K562 treated with DMSO at 1 percent for 48 hours (cell line): ENCODE measurements around the gene HMX2. TPM values are rescaled to one million over a fixed set of nuclear protein-coding genes. Genes with fewer than 3 reads are reported as not detected.

Experiments
- total RNA-seq: library from RNA; unstranded; fragments of 300-600 nt; gene quantifications from 2 replicates; pipeline ENCODE4 v1.2.3, GENCODE V29; 2022; ENCODE audit warnings: low replicate concordance; ENCODE audit errors: extremely low read depth

HMX2 gene, protein sequence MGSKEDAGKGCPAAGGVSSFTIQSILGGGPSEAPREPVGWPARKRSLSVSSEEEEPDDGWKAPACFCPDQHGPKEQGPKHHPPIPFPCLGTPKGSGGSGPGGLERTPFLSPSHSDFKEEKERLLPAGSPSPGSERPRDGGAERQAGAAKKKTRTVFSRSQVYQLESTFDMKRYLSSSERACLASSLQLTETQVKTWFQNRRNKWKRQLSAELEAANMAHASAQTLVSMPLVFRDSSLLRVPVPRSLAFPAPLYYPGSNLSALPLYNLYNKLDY
- total RNA-seq, result not detected in 2 replicates

DNA sequence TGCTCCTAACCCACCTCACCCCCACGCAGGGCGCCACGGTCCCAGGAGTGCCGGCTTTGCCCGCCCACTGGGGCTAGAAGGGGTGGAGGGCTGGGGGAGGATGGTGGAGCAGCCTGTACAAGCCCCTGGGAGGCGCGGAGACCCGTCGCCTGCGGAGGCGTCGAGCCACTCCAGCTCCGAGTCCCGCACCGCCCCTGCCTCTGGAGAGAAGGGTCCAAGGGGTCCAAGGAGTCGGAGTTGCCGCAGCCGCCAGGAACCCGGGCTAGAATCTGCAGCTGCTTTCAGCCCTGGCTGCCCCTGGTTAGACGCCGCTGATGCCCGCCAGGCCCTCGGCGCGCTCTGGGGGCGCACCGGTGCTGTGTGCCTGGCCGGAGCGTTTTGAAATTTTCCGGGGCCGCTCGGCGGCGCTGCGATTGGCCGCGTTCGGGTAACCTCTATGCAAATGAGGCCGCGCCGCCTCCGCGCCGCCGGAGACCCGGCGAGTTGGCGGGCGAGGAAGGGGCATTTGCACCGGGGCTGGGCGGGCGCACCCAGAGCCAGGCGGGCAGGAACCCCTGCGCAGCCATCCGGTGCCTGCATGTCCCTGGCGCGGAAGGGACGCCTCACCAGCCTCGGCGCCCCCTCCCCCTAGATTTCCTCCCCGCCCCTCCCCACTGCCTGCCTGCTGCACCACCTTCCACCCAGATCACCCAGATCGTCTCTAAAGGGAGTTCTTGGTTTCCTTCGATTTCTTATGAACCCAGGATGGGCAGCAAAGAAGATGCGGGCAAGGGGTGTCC lies at the start of gene HMX2:
TSS of gene HMX2 (plus strand) at position 502 of the 779 bp plus-strand sequence. CDS start at position 745, 243 bp downstream.

DNA sequence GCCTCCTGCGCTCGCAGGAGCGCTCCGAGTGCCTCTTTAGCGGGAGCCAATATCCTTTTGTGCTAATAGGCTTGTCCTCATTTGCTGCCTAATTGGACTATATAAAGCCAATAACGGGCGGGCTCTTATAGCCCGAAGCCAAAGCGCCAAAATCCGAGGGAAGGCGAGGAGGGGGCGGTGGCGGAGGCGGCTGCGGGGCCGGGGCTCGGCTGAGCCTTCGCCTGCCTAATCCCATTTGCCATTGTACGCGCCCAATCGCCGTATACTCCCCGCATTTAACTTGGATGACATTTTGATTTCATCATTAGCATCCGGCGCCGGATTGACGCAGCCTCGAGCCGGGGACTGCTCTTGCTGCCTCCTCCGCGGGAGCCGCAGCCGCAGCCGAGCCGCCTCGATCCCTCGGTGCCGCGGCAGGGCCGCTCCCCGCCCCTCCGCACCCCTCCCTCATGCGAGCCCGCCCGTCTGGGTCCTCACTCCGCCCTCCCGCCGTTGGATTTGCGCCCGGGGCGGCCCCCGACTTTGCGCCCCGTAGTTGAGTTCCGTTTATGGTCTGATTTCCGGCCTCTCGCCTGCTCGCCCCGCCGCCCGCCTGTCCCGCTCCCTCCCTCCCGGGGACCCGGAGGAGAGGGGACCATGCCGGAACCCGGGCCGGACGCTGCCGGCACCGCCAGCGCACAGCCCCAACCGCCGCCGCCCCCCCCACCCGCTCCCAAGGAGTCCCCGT lies 12.4 kb upstream of the HMX2 start, which contains the start of gene HMX3:
TSS of gene HMX3 (plus strand) at position 556 of the 727 bp plus-strand sequence. CDS start at position 637, 81 bp downstream.

DNA sequence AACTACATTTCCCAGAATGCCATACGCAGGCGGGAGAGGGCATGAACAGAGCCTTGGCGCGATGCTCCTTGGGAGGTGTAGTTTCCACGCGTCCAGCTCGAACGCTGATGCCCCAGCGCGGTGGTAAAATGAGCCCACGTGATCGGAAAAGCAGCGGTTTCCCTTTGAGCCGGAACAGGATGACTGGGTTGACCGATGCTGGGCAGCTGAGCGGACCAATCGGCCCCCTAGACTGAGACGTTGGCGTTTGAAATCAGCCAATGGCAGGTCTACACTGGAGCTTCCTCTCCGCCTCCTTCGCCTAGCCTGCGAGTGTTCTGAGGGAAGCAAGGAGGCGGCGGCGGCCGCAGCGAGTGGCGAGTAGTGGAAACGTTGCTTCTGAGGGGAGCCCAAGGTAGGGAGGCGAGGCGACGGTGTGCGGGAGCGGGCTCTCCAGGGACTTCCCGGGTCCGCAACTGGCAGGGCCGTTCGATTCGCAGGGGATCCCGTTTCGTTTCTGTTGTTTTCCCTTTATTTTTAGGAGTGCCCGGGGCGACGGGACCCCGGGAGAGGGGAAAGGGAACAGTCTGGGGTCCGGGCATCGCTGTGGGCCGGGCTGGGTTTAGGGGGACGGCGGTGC lies 6.3 kb downstream of the HMX2 start, which contains the start of gene BUB3:
TSS of gene BUB3 (plus strand) at position 311 of the 619 bp plus-strand sequence. CDS start 516 bp downstream, outside the sequence.

Other genes with a start within 250 kb of the HMX2 start
- not detected in 2 replicates for gene FAM24A, start 237.5 kb upstream of the HMX2 start, total RNA-seq
- not detected in 2 replicates for gene C10orf88, start 193.9 kb upstream of the HMX2 start, total RNA-seq
- gene PSTK, start 167.7 kb upstream of the HMX2 start, total RNA-seq, result not detected in 2 replicates
- not detected in 2 replicates for gene IKZF5, start 139.3 kb upstream of the HMX2 start, total RNA-seq
- not detected in 2 replicates for gene ACADSB, start 139.1 kb upstream of the HMX2 start, total RNA-seq
- gene HMX3, start 12.2 kb upstream of the HMX2 start, total RNA-seq, result not detected in 2 replicates
- not detected in 2 replicates for gene BUB3, start 6.3 kb downstream of the HMX2 start, total RNA-seq